HCT116 (cell line): Measurements from ENCODE around the gene BRSK1. TPM values are rescaled to one million over a fixed set of nuclear protein-coding genes. Genes with fewer than 3 reads are reported as not detected.

ENCODE experiments used
- ATAC-seq: fragments of 200-7000 bp; cut with Tn5 transposase; 2 replicates; pipeline ENCODE4 v1.9.1; 2020; ENCODE audit warnings: mild to moderate bottlenecking, moderate library complexity
- BruUV-seq: library from RNA; stranded (reverse); fragments of 400-500 nt; replicated peaks from 2 replicates; lab custom pipeline; 2021; lab: Mats Ljungman, UMichigan
- CTCF ChIA-PET: fragments of 300-600 bp; sonication (Branson Sonifier 250); formaldehyde crosslinking; loops from one replicate; lab custom pipeline; 2021; ENCODE audit warnings: antibody characterized with exemption; lab: Charles Lee
- POLR2A ChIA-PET: fragments of 300-600, 350-600 bp; sonication (Branson Sonifier 250); formaldehyde crosslinking; loops from one replicate; lab custom pipeline; 2021; ENCODE audit warnings: antibody characterized with exemption; lab: Charles Lee
- RAD21 ChIA-PET, 2 experiments: fragments of 300-600 bp; sonication (Branson Sonifier 250); formaldehyde crosslinking; loops; one replicate each; lab custom pipeline; 2023; ENCODE audit warnings: low total read pairs in 2 of 2; ENCODE audit not compliant: uncharacterized antibody in 2 of 2, unreplicated experiment in 2 of 2, low non-redundant PET in 1 of 2; lab: Charles Lee
- DNase-seq: peaks from one replicate; pipeline ENCODE4 v3.0.0-alpha.2; 2010; ENCODE audit warnings: low read depth, low spot score
- H2AFZ ChIP-seq: fragments of 200-600 bp; shearing (Covaris generic), sonication (generic); 2 replicates; pipeline ENCODE4 v1.6.1; 2017; ENCODE audit warnings: low read depth, mixed run types, mixed read lengths, antibody characterized with exemption, low read length; ENCODE audit not compliant: poor library complexity, severe bottlenecking
- H3K27ac ChIP-seq: 2 replicates; pipeline ENCODE4 v1.5.1; 2012; ENCODE audit warnings: low read depth, low read length
- H3K27me3 ChIP-seq: fragments of 200-600 bp; sonication (generic); 2 replicates; pipeline ENCODE4 v1.6.1; 2016; ENCODE audit warnings: mixed run types, low read length, mixed read lengths; ENCODE audit not compliant: insufficient read depth
- H3K36me3 ChIP-seq, 2 experiments: fragments of 200-500 bp in 1 of 2; fragments of 200-600 bp in 1 of 2; sonication (Bioruptor generic) in 1 of 2; sonication (generic) in 1 of 2; 2 replicates each; pipeline versions ENCODE4 v1.5.1 to v1.6.1; 2014 to 2016; ENCODE audit warnings: low read length in 2 of 2, inconsistent platforms in 1 of 2, mixed read lengths in 1 of 2, mixed run types in 1 of 2; ENCODE audit not compliant: insufficient read depth in 2 of 2, control insufficient read depth in 1 of 2
- H3K4me1 ChIP-seq, 2 experiments: fragments of 200-600 bp in 1 of 2; sonication (generic) in 1 of 2; 2 replicates each; pipeline versions ENCODE4 v1.5.1 to v1.6.1; 2012 to 2017; ENCODE audit warnings: low read length in 2 of 2, inconsistent platforms in 1 of 2, mild to moderate bottlenecking in 1 of 2, mixed read lengths in 1 of 2, mixed run types in 1 of 2, moderate library complexity in 1 of 2; ENCODE audit not compliant: insufficient read depth in 2 of 2, control insufficient read depth in 1 of 2
- H3K4me2 ChIP-seq: fragments of 200-600 bp; sonication (generic); 2 replicates; pipeline ENCODE4 v1.6.1; 2017; ENCODE audit warnings: mixed run types, low read length, mixed read lengths
- H3K4me3 ChIP-seq, 2 experiments: fragments of 200-600 bp in 1 of 2; sonication (generic) in 1 of 2; replicated peaks in 1 of 2; 2 replicates each; pipeline ENCODE4 v1.5.1; 2011 to 2016; ENCODE audit warnings: low read length in 2 of 2, control low read depth in 1 of 2, low read depth in 1 of 2, mild to moderate bottlenecking in 1 of 2, mixed read lengths in 1 of 2, mixed run types in 1 of 2
- H3K79me2 ChIP-seq: fragments of 200-600 bp; sonication (generic); 2 replicates; pipeline ENCODE4 v1.6.1; 2017; ENCODE audit warnings: mild to moderate bottlenecking, mixed run types, low read length, moderate library complexity, mixed read lengths; ENCODE audit not compliant: insufficient read depth
- H3K9ac ChIP-seq: fragments of 200-600 bp; sonication (generic); 2 replicates; pipeline ENCODE4 v1.6.1; 2016; ENCODE audit warnings: low read length, mixed read lengths
- H3K9me2 ChIP-seq: fragments of 200-600 bp; sonication (generic), shearing (Covaris generic); 2 replicates; pipeline ENCODE4 v1.6.1; 2017; ENCODE audit warnings: mixed run types, mild to moderate bottlenecking, moderate library complexity; ENCODE audit not compliant: insufficient read depth
- H3K9me3 ChIP-seq, 2 experiments: fragments of 200-500 bp in 1 of 2; fragments of 200-600 bp in 1 of 2; sonication (Bioruptor generic) in 1 of 2; sonication (generic) in 1 of 2; 2 replicates each; pipeline ENCODE4 v1.6.1; 2014 to 2017; ENCODE audit warnings: low read length in 2 of 2, mixed read lengths in 2 of 2, inconsistent platforms in 1 of 2, low read depth in 1 of 2, mild to moderate bottlenecking in 1 of 2, mixed run types in 1 of 2, moderate library complexity in 1 of 2; ENCODE audit not compliant: control insufficient read depth in 1 of 2, insufficient read depth in 1 of 2
- H4K20me1 ChIP-seq: fragments of 200-600 bp; sonication (generic), shearing (Covaris generic); 2 replicates; pipeline ENCODE4 v1.6.1; 2017; ENCODE audit warnings: mixed run types, mild to moderate bottlenecking, moderate library complexity; ENCODE audit not compliant: insufficient read depth
- CBX3 ChIP-seq: IDR thresholded peaks from 2 replicates; pipeline ENCODE4 v1.6.1; 2012; ENCODE audit warnings: low read depth
- CTCF ChIP-seq, 3 experiments: fragments of 200-600 bp in 1 of 3; sonication (generic) in 1 of 3; IDR thresholded peaks in 2 of 3; conservative IDR thresholded peaks in 1 of 3; 2 replicates each; pipeline ENCODE4 v1.5.1; 2012 to 2017; ENCODE audit warnings: low read depth in 2 of 3, low read length in 2 of 3, antibody characterized with exemption in 1 of 3, borderline replicate concordance in 1 of 3, control low read depth in 1 of 3, mild to moderate bottlenecking in 1 of 3, mixed read lengths in 1 of 3, mixed run types in 1 of 3, moderate library complexity in 1 of 3; ENCODE audit not compliant: insufficient read depth in 1 of 3
- EZH2phosphoT487 ChIP-seq: fragments of 200-600 bp; IDR thresholded peaks from 2 replicates; pipeline ENCODE4 v1.6.1; 2018; ENCODE audit warnings: antibody characterized with exemption, borderline replicate concordance
- JUND ChIP-seq: IDR thresholded peaks from 2 replicates; pipeline ENCODE4 v1.6.1; 2012
- POLR2AphosphoS5 ChIP-seq: IDR thresholded peaks from 2 replicates; pipeline ENCODE4 v1.6.1; 2011; ENCODE audit warnings: mild to moderate bottlenecking, low read depth, low read length, moderate library complexity
- RAD21 ChIP-seq: IDR thresholded peaks from 2 replicates; pipeline ENCODE4 v1.6.1; 2012; ENCODE audit warnings: low read depth, mild to moderate bottlenecking
- SRF ChIP-seq: IDR thresholded peaks from 2 replicates; pipeline ENCODE4 v1.6.1; 2012; ENCODE audit warnings: low read depth
- YY1 ChIP-seq: IDR thresholded peaks from 2 replicates; pipeline ENCODE4 v1.6.1; 2011; ENCODE audit warnings: low read length, low read depth, moderate library complexity, mild to moderate bottlenecking; ENCODE audit not compliant: insufficient replicate concordance; ENCODE audit errors: extremely low read depth
- ZNF274 ChIP-seq: fragments of 200-500 bp; sonication (Bioruptor generic); IDR thresholded peaks from 2 replicates; pipeline ENCODE4 v1.6.1; 2014; ENCODE audit warnings: mild to moderate bottlenecking, low read depth, low read length, inconsistent platforms
- intact Hi-C: fragments of 100-400 bp; cut with micrococcal nuclease; formaldehyde crosslinking; loops from 2 replicates; pipeline ENCODE4 v1.10.0; 2022
- total RNA-seq: library from RNA; stranded (reverse); gene quantifications from one replicate; pipeline ENCODE4 v1.2.1, GENCODE V29; 2021; ENCODE audit not compliant: unreplicated experiment

Gene BRSK1
- total RNA-seq, 1 experiment from 2014 or later, result 33.3 TPM

GRCh38 chr19:55248704-55249103 is 35.1 kb upstream of the BRSK1 start:
- no TSS peak for BruUV-seq
- DNase-seq (no peak), ATAC-seq (0 out of 2 replicates have a peak, but pooled peaks have one; percentile 13)
- H2AFZ ChIP-seq, result no peak overlapping the region
- ChIA-PET CTCF (no interaction called here), RAD21 (no interaction called here), POLR2A (interaction anchor here (1.9 kb wide), 1 partner anchor 11 kb away, joined by 4 read pairs; the partner anchor contains the start of gene PPP6R1)
- no peak overlapping the region; the same call in 1 of the 2 replicates for H3K27ac ChIP-seq
- H3K9me2 ChIP-seq, result no peaks in the 10 kb centered on the region
- no peaks in the 10 kb centered on the region for H3K4me1 ChIP-seq
- H3K4me3 ChIP-seq, result no peak overlapping the region
- no peak overlapping the region for H3K4me2 ChIP-seq
- no peak overlapping the region for H3K9ac ChIP-seq
- H3K79me2 ChIP-seq, result peaks cover 77% of the 10 kb centered on the region
- no peaks in the 10 kb centered on the region for H3K9me3 ChIP-seq
- no peaks in the 10 kb centered on the region for H3K27me3 ChIP-seq
- no peaks in the 10 kb centered on the region for H4K20me1 ChIP-seq
- intact Hi-C loops, result no loop called here
- TF ChIP-seq YY1 (no peak), CBX3 (no peak), SRF (no peak), JUND (no peak), POLR2AphosphoS5 (no peak), RAD21 (no peak), EZH2phosphoT487 (no peak), ZNF274 (no peak), CTCF (IDR thresholded peaks at IDR 0.05 in 2 of 3, conservative IDR thresholded peaks at IDR 0.05 in 1 of 3; ENCODE audit: borderline replicate concordance in 1 of 3, insufficient read depth in 1 of 3, low read depth in 2 of 3, low read length in 2 of 3) (no peak)
- H3K36me3 ChIP-seq, result peaks cover 11 to 20% of the 10 kb centered on the region in 2 experiments; a peak in 3 of 4 replicates
